GM12878 (cell line): Measurements from ENCODE around the gene EXOC8. TPM values are rescaled to one million over a fixed set of nuclear protein-coding genes. Genes with fewer than 3 reads are reported as not detected.
A peak's percentile ranks its signal among the peaks of the same experiment; 100 is the strongest.

Source experiments
- ATAC-seq: fragments of 200-7000 bp; cut with Tn5 transposase; 3 replicates; pipeline ENCODE4 v1.9.1; 2020; ENCODE audit warnings: mild to moderate bottlenecking, moderate library complexity
- BruUV-seq: library from RNA; stranded (reverse); fragments of 400-500 nt; replicated peaks from 2 replicates; lab custom pipeline; 2021; lab: Mats Ljungman, UMichigan
- CTCF ChIA-PET: fragments of 300-600 bp; sonication (Branson Sonifier 250); formaldehyde crosslinking; extraction: SDS; loops from one replicate; lab custom pipeline; 2021; ENCODE audit warnings: inconsistent platforms; lab: Yijun Ruan, JAX
- POLR2A ChIA-PET: fragments of 350-600 bp; formaldehyde crosslinking; extraction: SDS; loops from one replicate; lab custom pipeline; 2021; ENCODE audit warnings: inconsistent platforms; lab: Charles Lee
- RAD21 ChIA-PET: fragments of 300-600 bp; sonication (Branson Sonifier 250); formaldehyde crosslinking; loops from one replicate; lab custom pipeline; 2023; ENCODE audit warnings: antibody characterized with exemption; ENCODE audit not compliant: unreplicated experiment; lab: Charles Lee
- SMC1A ChIA-PET: fragments of 300-600 bp; sonication (Branson Sonifier 250); formaldehyde crosslinking; loops from one replicate; lab custom pipeline; 2023; ENCODE audit not compliant: unreplicated experiment, uncharacterized antibody; lab: Charles Lee
- DNase-seq: peaks from one replicate; pipeline ENCODE4 v3.0.0-alpha.2; 2011; ENCODE audit warnings: low read depth, low spot score
- FAIRE-seq: peaks from 3 replicates; lab custom pipeline; 2011; peaks lifted over from hg19 to GRCh38; lab: Jason Lieb, UNC
- H2AFZ ChIP-seq: 2 replicates; pipeline ENCODE4 v1.6.0; 2011; ENCODE audit warnings: low read depth, low read length, control low read depth; ENCODE audit not compliant: control insufficient read depth
- H3K27ac ChIP-seq: 2 replicates; pipeline ENCODE4 v1.5.1; 2011; ENCODE audit warnings: control low read depth; ENCODE audit not compliant: control insufficient read depth, insufficient read depth
- H3K27me3 ChIP-seq, 2 experiments: replicated peaks in 1 of 2; 2 replicates each; pipeline versions ENCODE4 v1.6.0 to v1.6.1; 2011; ENCODE audit warnings: low read length in 1 of 2; ENCODE audit not compliant: control insufficient read depth in 2 of 2, insufficient read depth in 2 of 2
- H3K36me3 ChIP-seq, 2 experiments: 2 replicates each; pipeline ENCODE4 v1.5.1; 2011; ENCODE audit warnings: low read length in 1 of 2; ENCODE audit not compliant: control insufficient read depth in 2 of 2, insufficient read depth in 2 of 2
- H3K4me1 ChIP-seq: 2 replicates; pipeline ENCODE4 v1.6.1; 2011; ENCODE audit warnings: mild to moderate bottlenecking, low read length, moderate library complexity, mixed read lengths; ENCODE audit not compliant: control insufficient read depth, insufficient read depth
- H3K4me2 ChIP-seq: 2 replicates; pipeline ENCODE4 v1.6.0; 2011; ENCODE audit warnings: control low read depth; ENCODE audit not compliant: control insufficient read depth, insufficient read depth
- H3K4me3 ChIP-seq: fragments of 200-600 bp; sonication (generic); 2 replicates; pipeline ENCODE4 v1.5.1; 2016
- H3K79me2 ChIP-seq: 2 replicates; pipeline ENCODE4 v1.6.0; 2011; ENCODE audit warnings: low read length; ENCODE audit not compliant: control insufficient read depth, insufficient read depth
- H3K9ac ChIP-seq: 2 replicates; pipeline ENCODE4 v1.8.0; 2011; ENCODE audit warnings: low read length, control low read depth, mixed read lengths; ENCODE audit not compliant: control insufficient read depth, insufficient read depth
- H3K9me3 ChIP-seq: replicated peaks from 3 replicates; pipeline ENCODE4 v1.5.1; 2011; ENCODE audit warnings: mild to moderate bottlenecking, low read length; ENCODE audit not compliant: control insufficient read depth, insufficient read depth
- H4K20me1 ChIP-seq: 2 replicates; pipeline ENCODE4 v1.6.0; 2011; ENCODE audit not compliant: control insufficient read depth, insufficient read depth
- CEBPB ChIP-seq, 2 experiments: fragments of 150-350 bp in 1 of 2; IDR thresholded peaks; 2 replicates each; pipeline ENCODE4 v1.6.1; 2012 to 2014; ENCODE audit warnings: low read depth in 2 of 2, low read length in 2 of 2, borderline replicate concordance in 1 of 2, inconsistent platforms in 1 of 2
- FOXM1 ChIP-seq: IDR thresholded peaks from 2 replicates; pipeline ENCODE4 v1.6.1; 2012; ENCODE audit warnings: low read depth, mild to moderate bottlenecking, inconsistent platforms, low read length, moderate library complexity
- JUNB ChIP-seq: IDR thresholded peaks from 2 replicates; pipeline ENCODE4 v1.6.1; 2016; ENCODE audit warnings: antibody characterized with exemption, mild to moderate bottlenecking
- NFYB ChIP-seq: IDR thresholded peaks from 2 replicates; pipeline ENCODE4 v1.6.1; 2011; ENCODE audit warnings: low read depth, mild to moderate bottlenecking, low read length, improper control_type of control experiment, moderate library complexity; ENCODE audit not compliant: insufficient read depth
- NR2F1 ChIP-seq: fragments of 450-650 bp; conservative IDR thresholded peaks from 2 replicates; pipeline ENCODE4 v1.6.1; 2017; ENCODE audit warnings: mild to moderate bottlenecking
- RAD51 ChIP-seq: fragments of 450-650 bp; IDR thresholded peaks from 2 replicates; pipeline ENCODE4 v1.6.1; 2016; ENCODE audit warnings: moderate library complexity, mild to moderate bottlenecking, inconsistent platforms
- RCOR1 ChIP-seq: conservative IDR thresholded peaks from 2 replicates; pipeline ENCODE4 v1.6.1; 2012; ENCODE audit warnings: low read depth, low read length, improper control_type of control experiment
- SUPT20H ChIP-seq: IDR thresholded peaks from 2 replicates; pipeline ENCODE4 v1.6.1; 2011; ENCODE audit warnings: low read depth, mild to moderate bottlenecking, low read length, moderate library complexity, borderline replicate concordance; ENCODE audit not compliant: control insufficient read depth
- TCF7 ChIP-seq: IDR thresholded peaks from 2 replicates; pipeline ENCODE4 v1.6.1; 2014; ENCODE audit warnings: antibody characterized with exemption, borderline replicate concordance
- WGBS: methylation state at CpG from one replicate; pipeline ENCODE4 v1.1.6; 2016; ENCODE audit warnings: low lambda C conversion rate; ENCODE audit not compliant: insufficient replicate concordance, insufficient coverage; ENCODE audit errors: missing lambda C conversion rate; 5-methylcytosine and 5-hydroxymethylcytosine counted together
- in situ Hi-C: fragments of 300-500 bp; cut with MboI; formaldehyde crosslinking; loops from 9 replicates; pipeline ENCODE4 v1.14.3; 2018; ENCODE audit warnings: mixed read lengths
- intact Hi-C: fragments of 100-400 bp; cut with micrococcal nuclease; formaldehyde crosslinking; loops from one replicate; pipeline ENCODE4 v1.14.2; 2022; ENCODE audit not compliant: unreplicated experiment
- polyA plus RNA-seq, 11 experiments: library from polyadenylated mRNA; depleted of rRNA in 4 of 11; unstranded in 6 of 11; stranded (reverse) in 5 of 11; fragments of >200 nt; fragmentation: Nextera tagmentation in 4 of 11; fragmentation: Illumina TruSeq in 1 of 11; extraction: Ambion mirVana in 4 of 11; extraction: Trizol in 1 of 11; gene quantifications; 1 replicate in 1 of 11; 2 replicates in 10 of 11; pipeline versions ENCODE4 v1.2.1 to v1.2.3, GENCODE V29; 2011 to 2016; ENCODE audit warnings: inconsistent platforms in 2 of 11, missing spikeins in 2 of 11, low read depth in 1 of 11
- total RNA-seq, 4 experiments: library from RNA; depleted of rRNA in 3 of 4; stranded (reverse); fragments of >200 nt in 3 of 4; fragmentation: Illumina TruSeq in 1 of 4; extraction: Trizol in 1 of 4; gene quantifications; 2 replicates each; pipeline versions ENCODE4 v1.2.1 to v1.2.3, GENCODE V29; 2013 to 2021
- TF ChIP-seq, protein P1 (sequence below): IDR thresholded peaks from 2 replicates; pipeline ENCODE4 v1.6.1; 2011; ENCODE audit warnings: borderline replicate concordance, low read depth, mild to moderate bottlenecking, moderate library complexity, low read length; ENCODE audit not compliant: insufficient read depth, poor library complexity, severe bottlenecking
- TF ChIP-seq, protein P2 (sequence below): fragments of 450-650 bp; formaldehyde crosslinking; IDR thresholded peaks from 2 replicates; pipeline ENCODE4 v1.5.0; 2022; ENCODE audit warnings: mild to moderate bottlenecking, missing genetic modification characterization

EXOC8 gene
- total and polyA plus RNA-seq, 10 of the 15 experiments (the other 5 are each of a cell fraction or from before 2014, with no cell fraction given), result 2.0 to 11.3 (median 6.3) TPM

DNA sequence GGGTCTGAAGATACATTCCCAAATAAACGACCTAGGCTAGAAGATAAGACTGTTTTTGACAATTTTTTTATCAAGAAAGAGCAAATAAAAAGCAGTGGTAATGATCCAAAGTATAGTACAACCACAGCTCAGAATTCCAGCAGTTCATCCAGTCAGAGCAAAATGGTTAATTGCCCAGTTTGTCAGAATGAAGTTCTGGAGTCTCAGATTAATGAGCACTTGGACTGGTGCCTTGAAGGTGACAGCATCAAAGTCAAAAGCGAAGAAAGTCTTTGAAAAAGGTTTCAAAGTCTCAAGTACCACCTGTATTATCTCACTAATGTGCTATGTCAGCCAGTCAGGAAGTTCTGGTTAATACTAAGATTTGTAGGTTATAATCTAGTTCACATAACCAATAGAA, 15.4 kb upstream of the EXOC8 start:
- ChIA-PET SMC1A (no interaction called here), CTCF (no interaction called here), POLR2A (interaction anchor here (1.4 kb wide), 1 partner anchor 15 kb away, joined by 4 read pairs; the partner anchor contains the start of genes EXOC8 and SPRTN), RAD21 (no interaction called here)
- FAIRE-seq, result no peak
- TF ChIP-seq SUPT20H, result no peak
- in situ Hi-C loops (no loop called here), intact Hi-C loops (no loop called here)
- DNase-seq, result no peak
- WGBS, result 67% methylated on average over 2 of the region's 2 CpGs
- ATAC-seq, result no peak
- no peak overlapping the region for H3K27ac ChIP-seq
- BruUV-seq, result TSS peak; percentile 25
- H3K4me3 ChIP-seq, result no peak overlapping the region
- no peaks in the 10 kb centered on the region; a peak in 2 of 4 replicates for H3K36me3 ChIP-seq
- H3K27me3 ChIP-seq, result no peaks in the 10 kb centered on the region
- H3K4me2 ChIP-seq, result no peak overlapping the region
- no peaks in the 10 kb centered on the region for H3K4me1 ChIP-seq
- H4K20me1 ChIP-seq, result no peaks in the 10 kb centered on the region
- H2AFZ ChIP-seq, result no peak overlapping the region
- H3K9ac ChIP-seq, result no peak overlapping the region
- no peaks in the 10 kb centered on the region for H3K9me3 ChIP-seq
- H3K79me2 ChIP-seq, result no peaks in the 10 kb centered on the region

- no peak overlapping the region for H3K27ac ChIP-seq
- TF ChIP-seq NR2F1 (no peak), JUNB (no peak), FOXM1 (no peak), CEBPB (IDR thresholded peaks at IDR 0.05; ENCODE audit: borderline replicate concordance in 1 of 2, low read depth in 2 of 2, low read length in 2 of 2) (no peak), NFYB (no peak), TCF7 (no peak), RCOR1 (no peak), RAD51 (no peak)
- TF ChIP-seq, protein P1, sequence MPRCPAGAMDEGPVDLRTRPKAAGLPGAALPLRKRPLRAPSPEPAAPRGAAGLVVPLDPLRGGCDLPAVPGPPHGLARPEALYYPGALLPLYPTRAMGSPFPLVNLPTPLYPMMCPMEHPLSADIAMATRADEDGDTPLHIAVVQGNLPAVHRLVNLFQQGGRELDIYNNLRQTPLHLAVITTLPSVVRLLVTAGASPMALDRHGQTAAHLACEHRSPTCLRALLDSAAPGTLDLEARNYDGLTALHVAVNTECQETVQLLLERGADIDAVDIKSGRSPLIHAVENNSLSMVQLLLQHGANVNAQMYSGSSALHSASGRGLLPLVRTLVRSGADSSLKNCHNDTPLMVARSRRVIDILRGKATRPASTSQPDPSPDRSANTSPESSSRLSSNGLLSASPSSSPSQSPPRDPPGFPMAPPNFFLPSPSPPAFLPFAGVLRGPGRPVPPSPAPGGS, result no peak
- TF ChIP-seq, protein P2, sequence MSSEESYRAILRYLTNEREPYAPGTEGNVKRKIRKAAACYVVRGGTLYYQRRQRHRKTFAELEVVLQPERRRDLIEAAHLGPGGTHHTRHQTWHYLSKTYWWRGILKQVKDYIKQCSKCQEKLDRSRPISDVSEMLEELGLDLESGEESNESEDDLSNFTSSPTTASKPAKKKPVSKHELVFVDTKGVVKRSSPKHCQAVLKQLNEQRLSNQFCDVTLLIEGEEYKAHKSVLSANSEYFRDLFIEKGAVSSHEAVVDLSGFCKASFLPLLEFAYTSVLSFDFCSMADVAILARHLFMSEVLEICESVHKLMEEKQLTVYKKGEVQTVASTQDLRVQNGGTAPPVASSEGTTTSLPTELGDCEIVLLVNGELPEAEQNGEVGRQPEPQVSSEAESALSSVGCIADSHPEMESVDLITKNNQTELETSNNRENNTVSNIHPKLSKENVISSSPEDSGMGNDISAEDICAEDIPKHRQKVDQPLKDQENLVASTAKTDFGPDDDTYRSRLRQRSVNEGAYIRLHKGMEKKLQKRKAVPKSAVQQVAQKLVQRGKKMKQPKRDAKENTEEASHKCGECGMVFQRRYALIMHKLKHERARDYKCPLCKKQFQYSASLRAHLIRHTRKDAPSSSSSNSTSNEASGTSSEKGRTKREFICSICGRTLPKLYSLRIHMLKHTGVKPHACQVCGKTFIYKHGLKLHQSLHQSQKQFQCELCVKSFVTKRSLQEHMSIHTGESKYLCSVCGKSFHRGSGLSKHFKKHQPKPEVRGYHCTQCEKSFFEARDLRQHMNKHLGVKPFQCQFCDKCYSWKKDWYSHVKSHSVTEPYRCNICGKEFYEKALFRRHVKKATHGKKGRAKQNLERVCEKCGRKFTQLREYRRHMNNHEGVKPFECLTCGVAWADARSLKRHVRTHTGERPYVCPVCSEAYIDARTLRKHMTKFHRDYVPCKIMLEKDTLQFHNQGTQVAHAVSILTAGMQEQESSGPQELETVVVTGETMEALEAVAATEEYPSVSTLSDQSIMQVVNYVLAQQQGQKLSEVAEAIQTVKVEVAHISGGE (CRISPR knock-in tag), result no peak
Measured at GRCh38 chr1:231351816-231352215, 14.2 kb upstream of the EXOC8 start.

More at GRCh38 chr1:231351816-231352215, 14.2 kb upstream of the EXOC8 start:
- WGBS, result 97% methylated on average over 2 of the region's 2 CpGs
- ATAC-seq, result no peak
- Histone ChIP-seq H3K9me3 (no peaks in the 10 kb centered on the region), H4K20me1 (no peaks in the 10 kb centered on the region), H3K27me3 (no peaks in the 10 kb centered on the region), H3K36me3 (peaks cover 0 to 1% of the 10 kb centered on the region in 2 experiments; a peak in 2 of 4 replicates), H3K9ac (no peak overlapping the region), H3K4me3 (no peak overlapping the region), H2AFZ (no peak overlapping the region), H3K4me1 (no peaks in the 10 kb centered on the region), H3K79me2 (no peaks in the 10 kb centered on the region), H3K4me2 (no peak overlapping the region)
- in situ Hi-C loops (no loop called here), intact Hi-C loops (no loop called here)
- RAD21 ChIA-PET, result no interaction called here
- DNase-seq, result no peak
- CTCF ChIA-PET, result no interaction called here
- SMC1A ChIA-PET, result interaction anchor here (0.9 to 1.2 kb wide), 2 partner anchors 32 to 240 kb away, joined by 3 read pairs; no protein-coding TSS in a partner anchor
- POLR2A ChIA-PET, result interaction anchor here (1.4 kb wide), 1 partner anchor 14 kb away, joined by 4 read pairs; the partner anchor contains the start of genes EXOC8 and SPRTN
- BruUV-seq, result no TSS peak
- FAIRE-seq, result no peak
